HFFc6 (cell line): ENCODE data around the gene DVL2. TPM values are rescaled to one million over a fixed set of nuclear protein-coding genes. Genes with fewer than 3 reads are reported as not detected.

Experiments
- DNase-seq: peaks from one replicate; pipeline ENCODE4 v3.0.0-alpha.2; 2018
- H3K27ac Mint-ChIP-seq: 2 replicates; pipeline ENCODE4 v1.8.0; 2020; ENCODE audit warnings: mild to moderate bottlenecking, mixed read lengths
- H3K27me3 Mint-ChIP-seq: 2 replicates; pipeline ENCODE4 v1.8.0; 2021; ENCODE audit warnings: mild to moderate bottlenecking, moderate library complexity, mixed read lengths; ENCODE audit not compliant: insufficient read depth
- H3K36me3 Mint-ChIP-seq: 2 replicates; pipeline ENCODE4 v1.8.0; 2021; ENCODE audit warnings: low read depth, mixed read lengths
- H3K4me1 Mint-ChIP-seq: 2 replicates; pipeline ENCODE4 v1.8.0; 2020; ENCODE audit warnings: low read depth, mixed read lengths
- H3K4me3 Mint-ChIP-seq: 2 replicates; pipeline ENCODE4 v1.8.0; 2020; ENCODE audit warnings: mild to moderate bottlenecking, moderate library complexity, mixed read lengths
- H3K9me3 Mint-ChIP-seq: 2 replicates; pipeline ENCODE4 v1.8.0; 2020; ENCODE audit warnings: mild to moderate bottlenecking, mixed read lengths
- CTCF ChIP-seq: fragments of 200-600 bp; sonication (generic); IDR thresholded peaks from 2 replicates; pipeline ENCODE4 v1.5.0; 2021; ENCODE audit warnings: antibody characterized with exemption, mild to moderate bottlenecking
- total RNA-seq, 6 experiments: library from RNA; stranded (reverse); fragmentation: NEBNext Ultra II Directional; extraction: Animal tissue kit (Norgen Biotek cat#: 25700); gene quantifications; 2 replicates in 1 of 6; 3 replicates in 5 of 6; pipeline ENCODE4 v1.2.3, GENCODE V29; 2021

The DVL2 gene
- total RNA-seq, 6 experiments from 2014 or later = 24.9 to 29.1 (median 27.0) TPM

- Mint-ChIP-seq H3K27me3 (peaks cover 9% of the 10 kb centered on the region), H3K9me3 (no peaks in the 10 kb centered on the region), H3K4me3 (no peak overlapping the region), H3K27ac (no peak overlapping the region), H3K4me1 (peaks cover 35% of the 10 kb centered on the region), H3K36me3 (peaks cover 43% of the 10 kb centered on the region)
- DNase-seq = no peak
- TF ChIP-seq CTCF = no peak
Observed at GRCh38 chr17:7225711-7226331, 8.5 kb downstream of the DVL2 start.

GRCh38 chr17:7224661-7225111 lies 9.6 kb downstream of the DVL2 start:
- Mint-ChIP-seq H3K4me3 (no peak overlapping the region), H3K27ac (no peak overlapping the region)
- no peak for DNase-seq

GRCh38 chr17:7224110-7224509 lies 10.2 kb downstream of the DVL2 start:
- H3K27ac Mint-ChIP-seq = peak overlapping the region; percentile 51
- no peaks in the 10 kb centered on the region for H3K9me3 Mint-ChIP-seq
- no peak for TF ChIP-seq CTCF
- DNase-seq = no peak
- H3K36me3 Mint-ChIP-seq = peaks cover 40% of the 10 kb centered on the region
- no peak overlapping the region for H3K4me3 Mint-ChIP-seq
- H3K27me3 Mint-ChIP-seq = peaks cover 19% of the 10 kb centered on the region
- H3K4me1 Mint-ChIP-seq = peaks cover 43% of the 10 kb centered on the region

More at GRCh38 chr17:7224661-7225111, 9.6 kb downstream of the DVL2 start:
- H3K4me1 Mint-ChIP-seq = peaks cover 37% of the 10 kb centered on the region
- H3K36me3 Mint-ChIP-seq = peaks cover 46% of the 10 kb centered on the region
- peaks cover 18% of the 10 kb centered on the region for H3K27me3 Mint-ChIP-seq
- no peaks in the 10 kb centered on the region for H3K9me3 Mint-ChIP-seq
- no peak for TF ChIP-seq CTCF

- no peak for DNase-seq
- H3K27me3 Mint-ChIP-seq = peaks cover 24% of the 10 kb centered on the region
- H3K36me3 Mint-ChIP-seq = peaks cover 33% of the 10 kb centered on the region
- peaks cover 51% of the 10 kb centered on the region for H3K4me1 Mint-ChIP-seq
- peak overlapping the region; percentile 57; the same call in 1 of the 2 replicates for H3K27ac Mint-ChIP-seq
- no peak for TF ChIP-seq CTCF
- no peak overlapping the region for H3K4me3 Mint-ChIP-seq
- no peaks in the 10 kb centered on the region for H3K9me3 Mint-ChIP-seq
Observed at GRCh38 chr17:7223375-7223774, 10.9 kb downstream of the DVL2 start.

- Mint-ChIP-seq H3K9me3 (no peaks in the 10 kb centered on the region), H3K27ac (no peak overlapping the region), H3K4me1 (peaks cover 51% of the 10 kb centered on the region), H3K27me3 (peaks cover 24% of the 10 kb centered on the region), H3K36me3 (peaks cover 28% of the 10 kb centered on the region), H3K4me3 (no peak overlapping the region)
- no peak for DNase-seq
- no peak for TF ChIP-seq CTCF
Observed at GRCh38 chr17:7222972-7223292, 11.4 kb downstream of the DVL2 start.
